Fibroblast of the aortic adventitia (primary cell): Measurements from ENCODE around the gene ZNF331. TPM values are rescaled to one million over a fixed set of nuclear protein-coding genes. Genes with fewer than 3 reads are reported as not detected.
"Not testable (repeated sequence)": the region's sequence is repeated elsewhere in the genome, so short reads cannot be mapped to it uniquely, and the experiment has no call there.

Source experiments
- DNase-seq: peaks from one replicate; pipeline ENCODE4 v3.0.0-alpha.2; 2010; ENCODE audit warnings: low read depth
- H3K4me3 ChIP-seq: 2 replicates; pipeline ENCODE4 v1.5.1; 2011; ENCODE audit warnings: low read depth, mild to moderate bottlenecking, control low read depth, low read length, moderate library complexity
- CTCF ChIP-seq: IDR thresholded peaks from 2 replicates; pipeline ENCODE4 v1.5.1; 2011; ENCODE audit warnings: mild to moderate bottlenecking, low read length, control low read depth, inconsistent platforms; ENCODE audit not compliant: insufficient read depth
- total RNA-seq: library from RNA; depleted of rRNA; stranded (reverse); fragments of >200 nt; gene quantifications from 2 replicates; pipeline ENCODE4 v1.2.3, GENCODE V29; 2012; ENCODE audit warnings: low replicate concordance

Gene ZNF331
- total RNA-seq: 10.6 and 11.4 TPM in 2 replicates

- peak; percentile 55 for TF ChIP-seq CTCF
- H3K4me3 ChIP-seq: peak within 1 kb of the TSS; percentile 80
- DNase-seq: peak; percentile 76
These were observed at the start of gene ZNF331 for GRCh38 chr19:53537521-53538377. TSS of gene ZNF331 (plus strand) at chr19:53538145. CDS start at chr19:53569377, 31,232 bp downstream.

- no peak for TF ChIP-seq CTCF
- no peak overlapping the region for H3K4me3 ChIP-seq
- DNase-seq: no peak
These were observed 45.8 kb upstream of the ZNF331 start for GRCh38 chr19:53492153-53492552.

GRCh38 chr19:53497311-53498023, 40.5 kb upstream of the ZNF331 start:
- H3K4me3 ChIP-seq, DNase-seq: not testable (repeated sequence)

- not testable (repeated sequence) for DNase-seq, H3K4me3 ChIP-seq
These were observed 39.9 kb upstream of the ZNF331 start for GRCh38 chr19:53498024-53498395.

- not testable (repeated sequence) for DNase-seq, H3K4me3 ChIP-seq
These were observed 34.8 kb upstream of the ZNF331 start for GRCh38 chr19:53503151-53503550.

GRCh38 chr19:53503671-53504364, 34.1 kb upstream of the ZNF331 start:
- DNase-seq, H3K4me3 ChIP-seq: not testable (repeated sequence)

GRCh38 chr19:53504365-53504703, 33.6 kb upstream of the ZNF331 start:
- H3K4me3 ChIP-seq: peak overlapping the region; percentile 31
- not testable (repeated sequence) for DNase-seq

GRCh38 chr19:53504885-53505284, 33.1 kb upstream of the ZNF331 start:
- no peak for TF ChIP-seq CTCF
- DNase-seq: no peak
- no peak overlapping the region for H3K4me3 ChIP-seq

GRCh38 chr19:53506728-53507127, 31.2 kb upstream of the ZNF331 start:
- no peak overlapping the region for H3K4me3 ChIP-seq
- no peak for TF ChIP-seq CTCF
- DNase-seq: no peak
